AG04450 (cell line): ENCODE data around the gene DNAAF9. TPM values are rescaled to one million over a fixed set of nuclear protein-coding genes. Genes with fewer than 3 reads are reported as not detected.

Experiments
- CTCF ChIA-PET: fragments of 300-600, 350-600 bp; formaldehyde crosslinking; extraction: SDS; loops from one replicate; lab custom pipeline; 2022; ENCODE audit warnings: antibody characterized with exemption, inconsistent platforms; lab: Charles Lee
- POLR2A ChIA-PET: fragments of 350-600 bp; formaldehyde crosslinking; extraction: SDS; loops from one replicate; lab custom pipeline; 2021; ENCODE audit warnings: antibody characterized with exemption, inconsistent platforms; lab: Yijun Ruan, JAX
- DNase-seq: peaks from one replicate; pipeline ENCODE4 v3.0.0-alpha.2; 2011; ENCODE audit warnings: low read depth, low spot score
- H3K27ac ChIP-seq: one replicate; pipeline ENCODE4 v1.5.1; 2012; ENCODE audit warnings: low read depth, low read length, control low read depth
- H3K27me3 ChIP-seq: one replicate; pipeline ENCODE4 v1.6.0; 2012; ENCODE audit warnings: low read length; ENCODE audit not compliant: control insufficient read depth, insufficient read depth
- H3K4me3 ChIP-seq: 2 replicates; pipeline ENCODE4 v1.5.1; 2011; ENCODE audit warnings: mild to moderate bottlenecking, low read depth, low read length, control low read depth
- H3K9me3 ChIP-seq: 2 replicates; pipeline ENCODE4 v1.5.1; 2012; ENCODE audit warnings: low read length; ENCODE audit not compliant: control insufficient read depth, insufficient read depth
- polyA plus RNA-seq: library from polyadenylated mRNA; depleted of rRNA; stranded (reverse); fragments of >200 nt; gene quantifications from 2 replicates; pipeline ENCODE4 v1.2.3, GENCODE V29; 2011
- TF ChIP-seq, protein P1 (sequence below): IDR thresholded peaks from 2 replicates; pipeline ENCODE4 v1.5.1; 2011; ENCODE audit warnings: low read depth, low read length, control low read depth, inconsistent platforms

The DNAAF9 gene
- polyA plus RNA-seq, 1 experiment, result 15.0 TPM

DNA sequence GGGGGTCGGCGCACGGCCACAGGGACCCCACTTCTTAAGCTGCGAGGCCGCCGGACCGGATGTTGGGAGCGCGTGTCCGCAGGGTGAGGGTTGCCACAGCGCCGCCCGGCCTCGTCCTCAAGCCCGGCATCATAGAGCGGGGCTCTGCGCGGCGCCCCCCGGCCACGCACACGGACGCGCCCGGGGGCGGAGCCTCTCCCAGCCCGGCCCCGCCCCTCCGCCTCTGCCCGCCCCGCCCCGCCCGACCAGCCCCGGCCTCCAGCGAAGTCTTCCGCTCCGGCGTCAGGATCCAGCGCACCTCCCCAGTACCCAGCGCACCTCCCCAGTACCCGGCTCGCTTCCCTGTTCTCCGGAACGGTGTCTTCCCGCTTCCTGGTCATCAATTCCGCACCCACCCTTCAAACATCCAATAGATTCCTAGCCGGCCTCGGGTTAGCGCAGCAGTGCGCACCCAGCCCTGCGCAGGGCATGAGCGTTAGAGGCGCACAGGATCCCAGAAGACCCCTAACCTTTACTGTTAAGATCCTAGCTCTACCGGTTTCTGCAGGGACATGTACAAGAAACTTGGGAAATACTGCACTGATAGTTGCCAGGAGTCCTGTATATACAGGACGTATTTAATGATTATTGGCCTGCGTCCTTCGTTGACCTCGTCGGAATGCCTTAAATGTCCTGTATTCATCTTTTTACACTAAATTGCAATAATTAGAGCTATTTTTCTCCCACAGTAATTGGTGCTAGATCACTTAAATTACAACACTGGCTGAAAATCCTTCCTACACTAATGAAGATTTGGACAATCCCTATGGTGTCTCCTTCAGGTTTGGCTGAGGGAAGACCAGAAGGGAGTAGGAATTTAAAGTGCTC, 535 bp upstream of the DNAAF9 start:
- H3K27ac ChIP-seq, result peak overlapping the region; percentile 52
- CTCF ChIA-PET, result no interaction called here
- DNase-seq, result no peak
- H3K9me3 ChIP-seq, result no peaks in the 10 kb centered on the region
- no peaks in the 10 kb centered on the region for H3K27me3 ChIP-seq
- H3K4me3 ChIP-seq, result peak overlapping the region; percentile 88
- TF ChIP-seq, protein P1, sequence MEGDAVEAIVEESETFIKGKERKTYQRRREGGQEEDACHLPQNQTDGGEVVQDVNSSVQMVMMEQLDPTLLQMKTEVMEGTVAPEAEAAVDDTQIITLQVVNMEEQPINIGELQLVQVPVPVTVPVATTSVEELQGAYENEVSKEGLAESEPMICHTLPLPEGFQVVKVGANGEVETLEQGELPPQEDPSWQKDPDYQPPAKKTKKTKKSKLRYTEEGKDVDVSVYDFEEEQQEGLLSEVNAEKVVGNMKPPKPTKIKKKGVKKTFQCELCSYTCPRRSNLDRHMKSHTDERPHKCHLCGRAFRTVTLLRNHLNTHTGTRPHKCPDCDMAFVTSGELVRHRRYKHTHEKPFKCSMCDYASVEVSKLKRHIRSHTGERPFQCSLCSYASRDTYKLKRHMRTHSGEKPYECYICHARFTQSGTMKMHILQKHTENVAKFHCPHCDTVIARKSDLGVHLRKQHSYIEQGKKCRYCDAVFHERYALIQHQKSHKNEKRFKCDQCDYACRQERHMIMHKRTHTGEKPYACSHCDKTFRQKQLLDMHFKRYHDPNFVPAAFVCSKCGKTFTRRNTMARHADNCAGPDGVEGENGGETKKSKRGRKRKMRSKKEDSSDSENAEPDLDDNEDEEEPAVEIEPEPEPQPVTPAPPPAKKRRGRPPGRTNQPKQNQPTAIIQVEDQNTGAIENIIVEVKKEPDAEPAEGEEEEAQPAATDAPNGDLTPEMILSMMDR, result no peak
- POLR2A ChIA-PET, result interaction anchor here (2.3 to 2.5 kb wide), 2 partner anchors 9 to 62 kb away, joined by 6 to 7 read pairs; partner anchors contain the start of gene ATRN

DNA sequence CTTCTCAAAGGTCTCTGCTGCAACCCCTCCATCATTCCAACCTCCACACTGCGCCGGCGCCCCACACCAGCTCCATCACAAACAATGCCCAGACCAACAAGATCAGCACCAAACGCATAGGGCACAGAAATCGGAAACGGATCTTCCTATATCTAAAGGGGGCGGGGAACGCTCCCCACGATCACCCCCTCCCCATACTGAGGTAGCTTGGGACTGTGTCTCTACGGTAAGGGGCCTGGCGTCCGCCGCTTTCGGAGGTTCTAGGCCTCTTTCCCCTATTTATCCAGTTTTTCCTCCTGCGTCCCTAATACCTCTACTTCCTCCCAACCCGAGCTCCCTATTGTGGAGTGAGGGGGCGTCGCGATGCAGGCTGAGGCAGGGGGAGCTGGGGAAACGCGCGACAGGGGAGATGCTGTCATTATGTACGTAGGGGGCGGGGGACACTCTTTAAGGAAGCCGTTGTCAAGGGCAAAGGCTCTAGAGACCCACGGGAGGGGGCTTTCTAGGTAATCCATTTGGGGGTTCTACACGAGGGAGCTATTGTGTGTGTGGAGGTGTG, 909 bp downstream of the DNAAF9 start:
- Histone ChIP-seq H3K4me3 (peak overlapping the region; percentile 88), H3K9me3 (no peaks in the 10 kb centered on the region), H3K27me3 (no peaks in the 10 kb centered on the region), H3K27ac (peak overlapping the region; percentile 65)
- TF ChIP-seq, protein P1, result no peak
- ChIA-PET CTCF (interaction anchor here (0.7 kb wide), 1 partner anchor 87 kb away, joined by 3 read pairs; no protein-coding TSS in a partner anchor), POLR2A (interaction anchor here (2.5 kb wide), 1 partner anchor 64 kb away, joined by 7 read pairs; the partner anchor contains the start of gene ATRN)
- DNase-seq, result no peak

DNA sequence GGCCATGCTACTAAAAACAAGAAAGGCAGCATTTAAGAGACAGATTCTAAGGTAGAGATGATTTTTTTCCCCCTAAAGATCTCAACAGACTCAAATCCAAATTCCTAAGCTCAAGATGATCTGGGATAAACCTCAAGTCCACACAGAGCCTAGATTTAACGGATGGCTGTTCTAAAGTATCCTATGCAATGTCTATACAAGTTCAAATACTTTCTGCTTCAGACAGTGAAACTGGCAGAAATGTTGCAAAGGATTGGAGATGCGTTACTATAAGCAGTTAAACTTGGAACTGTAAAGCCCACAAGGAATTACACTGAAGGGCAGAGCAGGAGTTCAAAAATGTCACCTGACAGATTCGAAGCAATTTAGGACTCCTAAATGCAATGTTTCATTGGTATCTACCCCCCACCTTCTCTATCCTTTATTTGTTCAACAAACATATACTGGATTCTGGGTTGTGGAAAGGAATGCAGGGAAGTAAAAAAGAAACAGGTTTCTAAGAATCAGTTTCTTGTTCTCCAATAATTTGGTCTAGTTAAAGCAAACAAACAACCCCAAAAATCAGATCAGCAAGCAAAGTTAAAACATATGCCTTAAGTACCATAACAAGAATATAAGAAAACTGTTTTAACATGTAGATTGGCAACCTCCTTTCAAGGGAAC, 1.6 kb downstream of the DNAAF9 start:
- CTCF ChIA-PET, result interaction anchor here (0.6 kb wide), 1 partner anchor 290 kb away, joined by 6 read pairs; no protein-coding TSS in a partner anchor

DNA sequence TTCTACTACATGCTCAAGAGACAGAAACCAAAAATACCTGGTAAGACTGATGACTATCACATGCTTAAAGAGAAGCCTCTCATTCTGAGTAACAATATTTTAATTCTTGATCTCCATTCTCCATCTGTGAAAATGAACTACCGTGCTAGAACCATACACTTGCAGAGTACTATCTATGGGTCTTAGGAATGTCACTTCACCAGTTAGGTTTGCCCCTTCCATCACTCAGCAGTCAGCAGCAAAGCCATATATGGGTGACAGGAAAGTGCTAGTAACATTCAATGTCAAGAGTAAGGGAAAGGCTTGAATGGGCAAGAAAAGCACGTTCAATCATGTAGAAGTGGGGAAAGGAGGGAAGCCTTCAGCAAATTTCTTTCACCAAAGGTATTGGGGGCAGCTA, 2.3 kb downstream of the DNAAF9 start:
- Histone ChIP-seq H3K27me3 (no peaks in the 10 kb centered on the region), H3K4me3 (peak overlapping the region; percentile 29; the same call in 1 of the 2 replicates), H3K9me3 (no peaks in the 10 kb centered on the region), H3K27ac (no peak overlapping the region)
- ChIA-PET POLR2A (no interaction called here), CTCF (interaction anchor here (0.6 kb wide), 1 partner anchor 289 kb away, joined by 6 read pairs; no protein-coding TSS in a partner anchor)
- TF ChIP-seq, protein P1, result no peak
- no peak for DNase-seq

More for the DNA sequence above, 1.6 kb downstream of the DNAAF9 start:
- POLR2A ChIA-PET, result no interaction called here
- H3K27me3 ChIP-seq, result no peaks in the 10 kb centered on the region
- TF ChIP-seq, protein P1, result no peak
- no peaks in the 10 kb centered on the region for H3K9me3 ChIP-seq
- no peak for DNase-seq
- H3K27ac ChIP-seq, result no peak overlapping the region
- peak overlapping the region; percentile 88 for H3K4me3 ChIP-seq
